ENCODE data around the gene LEF1.

The LEF1 gene

GRCh38 chr4:108107729-108108382, 60.9 kb downstream of the LEF1 start:
- DNase-seq = no peak

DNA sequence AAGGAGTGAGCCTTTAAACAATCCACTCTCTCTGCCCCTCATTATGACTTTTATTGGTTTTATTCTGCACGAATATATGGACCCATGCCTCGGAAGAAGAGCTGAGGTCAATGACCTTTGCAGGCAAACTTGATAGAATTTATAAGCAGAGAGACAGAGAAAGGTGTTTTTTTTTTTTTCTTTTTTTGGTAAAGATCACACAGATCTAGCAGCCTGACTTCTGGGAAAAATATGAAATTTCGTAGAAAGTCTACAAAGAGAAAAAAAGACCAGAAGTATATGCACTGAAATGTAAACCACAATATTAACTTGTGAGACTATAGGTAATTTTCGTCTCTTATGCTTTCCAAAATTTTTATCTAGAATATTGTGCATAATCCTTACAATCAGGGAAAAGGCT, 61.6 kb downstream of the LEF1 start:
- DNase-seq = no peak

GRCh38 chr4:108106186-108106585, 62.5 kb downstream of the LEF1 start:
- no peak for DNase-seq

GRCh38 chr4:108103099-108103862, 65.5 kb downstream of the LEF1 start:
- DNase-seq = no peak

DNA sequence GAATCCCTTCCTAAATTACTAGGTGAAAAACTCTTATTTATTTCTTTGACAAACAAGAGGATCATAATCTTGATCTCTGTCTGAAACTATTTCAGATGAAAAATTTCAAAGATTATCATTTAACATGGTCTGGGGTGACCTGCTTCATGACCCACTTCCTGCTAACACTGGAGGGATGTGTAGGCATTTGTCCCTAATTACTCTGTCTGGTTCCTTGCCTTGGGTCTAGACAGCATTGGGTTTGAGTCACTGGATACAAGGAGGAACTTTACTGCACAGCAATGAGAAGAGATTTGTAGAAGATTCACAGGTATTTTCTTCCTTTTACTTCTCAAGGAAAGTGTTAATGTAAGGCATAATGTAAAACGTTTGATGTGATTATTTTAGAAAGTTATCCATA, 67.9 kb downstream of the LEF1 start:
- DNase-seq = no peak

DNA sequence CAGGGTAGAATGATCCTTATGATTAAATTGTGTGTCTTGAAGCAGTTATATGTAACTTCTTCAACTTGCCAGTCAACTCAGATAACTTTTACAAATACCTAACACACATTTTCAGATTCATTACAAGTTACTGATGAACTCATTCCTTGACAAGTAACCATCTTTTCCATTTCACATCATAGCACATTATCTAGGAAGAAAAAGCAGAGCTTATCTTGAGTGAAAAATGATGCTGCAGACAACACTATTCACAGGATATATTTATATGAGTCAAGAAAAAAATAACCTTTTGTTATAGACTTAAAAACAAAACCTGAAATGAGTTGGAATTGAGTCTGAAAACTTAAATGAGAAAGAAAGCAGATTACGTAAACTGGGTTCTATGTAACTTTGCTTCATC, 68.9 kb downstream of the LEF1 start:
- no peak for DNase-seq

DNA sequence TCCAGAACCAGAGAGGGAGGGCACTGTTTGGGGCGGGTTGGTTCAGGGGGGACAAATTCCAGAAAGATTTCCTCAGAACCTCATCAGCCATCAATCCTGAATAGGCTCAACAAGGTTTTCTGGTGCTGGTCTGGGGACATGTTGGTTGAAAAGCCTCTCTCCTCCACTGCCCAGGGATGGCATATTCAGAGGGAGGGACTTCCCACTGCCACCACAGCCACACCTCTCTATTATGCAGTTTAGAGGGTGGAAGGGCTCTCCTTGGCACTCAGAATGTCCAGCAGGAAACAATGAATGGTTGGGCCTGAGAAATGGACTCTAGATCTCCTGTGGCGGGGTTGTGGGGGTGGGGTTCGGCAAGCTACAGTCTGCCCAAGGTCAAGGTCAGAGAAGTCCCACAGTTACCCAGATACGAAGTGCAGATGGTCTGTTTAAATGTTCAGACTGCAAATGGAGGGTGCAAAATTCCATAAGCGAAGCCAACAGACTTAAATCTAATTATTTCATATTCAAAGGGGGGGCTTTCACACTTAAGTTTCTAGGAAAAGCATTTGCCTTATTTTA, 70.7 kb downstream of the LEF1 start:
- DNase-seq = no peak

GRCh38 chr4:108094923-108095482, 73.7 kb downstream of the LEF1 start:
- DNase-seq = no peak

- no peak for DNase-seq
These were observed 74.6 kb downstream of the LEF1 start for GRCh38 chr4:108094131-108094530.

DNA sequence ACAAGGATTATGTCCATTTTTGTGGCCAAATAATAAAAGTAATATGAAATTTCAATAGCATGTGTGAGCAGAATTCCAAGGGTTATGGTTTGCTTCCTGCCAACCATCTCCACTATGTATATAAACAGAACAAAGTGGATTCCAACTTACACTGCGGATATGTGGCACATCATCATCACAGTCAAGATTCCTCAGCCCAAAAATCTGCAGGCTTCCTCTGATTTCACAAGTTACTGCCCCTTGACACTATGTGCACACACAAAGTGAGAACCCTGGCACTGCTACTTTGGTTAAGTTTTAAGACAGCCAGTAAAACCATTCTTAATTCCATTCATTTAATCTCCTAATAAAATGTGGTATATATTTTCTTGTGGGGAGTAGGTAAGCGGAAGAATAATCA, 76.4 kb downstream of the LEF1 start:
- no peak for DNase-seq

GRCh38 chr4:108087293-108087967, 81.3 kb downstream of the LEF1 start:
- no peak for DNase-seq

DNA sequence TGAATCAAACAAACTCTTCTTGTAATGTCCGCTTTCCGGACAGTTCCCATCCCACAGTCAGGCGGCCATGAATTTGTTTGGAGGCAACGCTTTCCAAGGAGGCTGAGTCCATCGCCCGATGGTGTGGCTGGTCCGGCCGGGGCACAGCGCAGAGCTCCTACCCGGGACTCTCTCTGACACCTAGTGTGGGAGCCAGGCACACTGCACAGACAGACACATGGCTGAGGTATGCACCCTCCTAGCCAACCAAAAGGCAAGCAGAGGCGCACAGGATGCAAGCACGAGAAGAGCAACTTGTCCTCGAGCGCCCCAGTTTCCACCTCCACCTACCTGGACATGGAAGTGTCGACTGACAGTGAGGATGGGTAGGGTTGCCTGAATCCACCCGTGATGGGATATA, 87.5 kb downstream of the LEF1 start:
- no peak for DNase-seq

DNA sequence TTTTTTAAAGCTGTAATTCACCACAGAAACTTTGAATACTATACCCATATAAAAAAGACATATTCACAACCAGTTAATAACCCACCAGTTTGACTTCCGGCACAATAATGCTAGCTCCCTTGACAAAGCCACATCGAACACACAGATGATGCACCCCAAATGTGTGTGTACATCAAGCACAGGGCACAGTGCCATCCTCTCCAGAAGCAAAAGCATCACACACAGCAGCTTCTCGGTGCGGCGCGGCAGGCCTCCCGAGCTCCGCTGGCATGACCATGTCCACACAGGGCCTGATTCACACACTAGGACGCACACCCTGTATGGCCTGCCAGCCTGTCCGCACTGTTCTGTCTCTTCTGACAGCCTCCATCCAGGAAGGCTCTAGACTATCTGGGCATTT, 88.0 kb downstream of the LEF1 start:
- DNase-seq = no peak

GRCh38 chr4:108078024-108078733, 90.6 kb downstream of the LEF1 start:
- DNase-seq = no peak

- no peak for DNase-seq
These were observed 96.4 kb downstream of the LEF1 start for GRCh38 chr4:108072300-108072699.

- no peak for DNase-seq
These were observed 98.0 kb downstream of the LEF1 start for GRCh38 chr4:108070775-108071174.

DNA sequence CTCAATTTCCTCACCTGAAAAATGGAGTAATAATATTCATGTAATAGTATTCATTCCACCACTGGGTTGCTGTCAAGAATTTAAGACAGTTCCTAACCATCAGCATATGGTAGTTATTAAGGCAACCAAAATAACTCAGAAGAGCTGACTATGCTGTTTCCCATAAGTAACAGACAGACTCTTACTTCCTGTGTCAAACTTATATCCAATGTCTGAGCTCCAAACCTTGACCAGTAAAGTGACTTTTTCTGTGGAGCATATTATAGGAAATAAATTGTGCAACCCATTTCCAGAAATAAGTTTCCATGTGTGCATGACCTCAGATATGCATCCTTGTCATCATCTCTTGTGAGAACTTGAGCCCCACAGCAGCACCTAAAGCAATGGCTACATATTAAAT, 100.3 kb downstream of the LEF1 start:
- no peak for DNase-seq

DNA sequence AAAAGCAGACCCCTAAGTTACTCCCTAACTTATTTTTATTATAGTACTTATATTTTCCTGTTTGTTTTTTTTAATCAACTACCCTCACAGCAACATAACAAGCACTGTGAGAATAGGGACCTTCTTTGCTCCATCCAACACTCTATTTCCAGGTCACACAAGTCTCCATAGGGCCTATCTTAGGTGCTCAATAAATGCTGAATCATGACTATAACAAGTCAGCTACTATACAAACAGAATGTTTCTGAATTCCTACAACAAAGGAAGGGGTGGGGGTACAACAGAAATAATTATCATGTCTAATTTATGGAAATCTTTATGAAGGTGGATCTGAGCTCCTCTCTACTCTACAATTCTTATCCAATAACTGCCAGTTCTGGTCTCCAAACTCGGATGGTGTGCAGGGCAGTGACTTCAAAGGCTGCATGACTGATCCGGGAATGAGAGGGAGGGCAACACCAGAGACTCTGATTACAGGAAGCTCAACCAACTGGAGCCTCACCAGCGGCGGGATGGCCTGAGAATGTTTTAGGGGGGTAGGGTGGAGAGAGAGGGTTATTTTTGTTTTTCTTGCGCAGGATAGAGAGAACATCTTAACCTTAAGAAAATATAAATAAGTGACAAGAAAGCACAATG, 107.9 kb downstream of the LEF1 start:
- no peak for DNase-seq

- DNase-seq = no peak
These were observed 108.6 kb downstream of the LEF1 start for GRCh38 chr4:108060164-108060563.

DNA sequence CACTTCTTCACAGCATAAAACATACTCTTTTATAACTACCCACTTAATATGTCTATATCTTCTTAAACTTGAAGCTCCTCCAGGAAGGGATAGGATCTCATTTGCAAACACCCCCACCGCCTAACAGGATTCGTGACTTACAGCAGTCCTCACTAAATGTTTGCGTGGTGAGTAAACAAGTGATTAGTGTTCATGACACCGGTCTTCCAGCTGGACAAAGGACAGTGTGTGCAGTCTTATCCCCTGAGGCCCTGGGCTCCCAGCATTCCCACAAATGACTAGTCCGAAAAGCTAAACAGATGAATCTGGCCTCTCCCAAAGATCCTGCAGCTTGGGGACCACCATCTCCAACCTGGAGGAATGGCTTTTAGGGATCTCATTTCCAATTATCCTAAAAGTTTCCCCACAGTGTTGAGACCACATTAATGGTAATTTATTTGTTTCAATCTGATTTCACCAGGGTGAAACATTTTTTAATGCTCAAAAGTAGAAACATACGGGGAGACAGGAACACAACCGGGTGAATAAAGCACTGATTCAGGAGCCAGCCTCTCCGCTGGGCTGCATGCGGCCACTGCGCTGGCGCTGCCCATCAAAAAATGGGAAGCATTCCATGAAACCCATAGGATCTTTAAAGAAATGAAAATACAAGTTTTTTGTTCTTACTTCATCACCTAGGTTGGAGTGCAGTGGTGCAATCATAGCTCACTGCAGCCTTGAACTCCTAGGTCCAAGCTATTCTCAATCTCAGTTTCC, 109.9 kb downstream of the LEF1 start:
- no peak for DNase-seq

GRCh38 chr4:108056418-108056817, 112.3 kb downstream of the LEF1 start:
- DNase-seq = no peak

DNA sequence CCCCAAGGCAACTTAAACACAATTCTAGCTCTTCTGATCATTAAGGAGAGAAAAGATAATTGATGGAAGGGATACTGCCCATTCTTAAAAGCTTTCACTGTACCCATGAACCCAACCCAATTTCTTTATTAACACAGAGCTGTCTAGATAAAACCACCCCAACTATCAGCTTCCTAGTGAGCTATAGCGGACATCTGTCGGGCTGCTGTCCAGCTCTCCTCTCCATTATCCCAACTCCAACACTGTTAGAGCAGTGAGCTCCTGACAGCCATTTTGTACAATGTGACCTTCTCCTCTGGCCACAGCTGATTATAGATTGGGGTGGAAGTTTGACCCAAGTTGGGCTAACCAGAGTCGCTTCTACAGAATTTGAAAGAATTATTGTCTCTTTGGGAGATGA, 112.9 kb downstream of the LEF1 start:
- no peak for DNase-seq

Measured in left hindlimb (tissue), 1 donor.